Effector memory CD8-positive, alpha-beta T cell (primary cell): ENCODE results near the gene OR1L4.

ENCODE experiments used
- ATAC-seq: fragments of 150-1000 bp; cut with Tn5 transposase; replicated peaks from 2 replicates; pipeline ENCODE4 v1.10.0; 2021; ENCODE audit warnings: mild to moderate bottlenecking, moderate library complexity
- DNase-seq, 3 experiments: peaks; one replicate each; pipeline ENCODE4 v3.0.0; 2021
- H3K27ac Mint-ChIP-seq, 2 donors: one replicate each; pipeline ENCODE4 v1.8.0; 2022; ENCODE audit warnings: mild to moderate bottlenecking in 2 of 2, mixed read lengths in 2 of 2, moderate library complexity in 2 of 2
- H3K27me3 Mint-ChIP-seq, 2 donors: one replicate each; pipeline ENCODE4 v1.8.0; 2022; ENCODE audit warnings: mixed read lengths in 2 of 2
- H3K36me3 Mint-ChIP-seq: one replicate; pipeline ENCODE4 v1.8.0; 2022; ENCODE audit warnings: mild to moderate bottlenecking, moderate library complexity, mixed read lengths; ENCODE audit not compliant: insufficient read depth
- H3K4me1 Mint-ChIP-seq, 2 donors: one replicate each; pipeline ENCODE4 v1.8.0; 2022; ENCODE audit warnings: low read depth in 2 of 2, mixed read lengths in 2 of 2
- H3K4me3 Mint-ChIP-seq, 2 donors: one replicate each; pipeline ENCODE4 v1.8.0; 2022; ENCODE audit warnings: mild to moderate bottlenecking in 2 of 2, mixed read lengths in 2 of 2, moderate library complexity in 2 of 2
- H3K9me3 Mint-ChIP-seq, 2 donors: one replicate each; pipeline ENCODE4 v1.8.0; 2022; ENCODE audit warnings: mixed read lengths in 2 of 2
- total RNA-seq, 9 experiments: gene quantifications; one replicate each; lab custom pipeline; 2026; lab: John Stamatoyannopoulos, UW

Gene OR1L4
- total RNA-seq = 0 reads per million in 9 experiments

- no peak for DNase-seq
- no peaks in the 10 kb centered on the region for H3K36me3 Mint-ChIP-seq
- H3K27ac Mint-ChIP-seq = no peak within 1 kb of the TSS
- ATAC-seq = no peak
- no peaks in the 10 kb centered on the region for H3K4me1 Mint-ChIP-seq
- no peak within 1 kb of the TSS for H3K4me3 Mint-ChIP-seq
- H3K27me3 Mint-ChIP-seq = no peaks in the 10 kb centered on the region
- H3K9me3 Mint-ChIP-seq = peaks cover 14 to 15% of the 10 kb centered on the region in 2 donors
These were observed at the start of gene OR1L4 for GRCh38 chr9:122723690-122724089. TSS of gene OR1L4 (plus strand) at chr9:122723990. CDS start at chr9:122723990, 0 bp downstream.

- Mint-ChIP-seq H3K27me3 (peaks cover 0 to 9% of the 10 kb centered on the region in 2 donors), H3K4me3 (no peak overlapping the region), H3K27ac (no peak overlapping the region), H3K4me1 (no peaks in the 10 kb centered on the region), H3K36me3 (no peaks in the 10 kb centered on the region), H3K9me3 (peaks cover 3 to 27% of the 10 kb centered on the region in 2 donors)
- DNase-seq = no peak
- ATAC-seq = no peak
These were observed 38.9 kb upstream of the OR1L4 start for GRCh38 chr9:122684851-122685250.

- Mint-ChIP-seq H3K9me3 (peaks cover 4 to 21% of the 10 kb centered on the region in 2 donors), H3K27ac (no peak overlapping the region), H3K4me3 (no peak overlapping the region), H3K36me3 (no peaks in the 10 kb centered on the region), H3K27me3 (peaks cover 0 to 5% of the 10 kb centered on the region in 2 donors), H3K4me1 (no peaks in the 10 kb centered on the region)
- DNase-seq = no peak
- no peak for ATAC-seq
These were observed 28.1 kb upstream of the OR1L4 start for GRCh38 chr9:122695696-122696095.

- ATAC-seq (no peak), DNase-seq (no peak)
- Mint-ChIP-seq H3K4me1 (no peaks in the 10 kb centered on the region), H3K36me3 (no peaks in the 10 kb centered on the region), H3K27me3 (no peaks in the 10 kb centered on the region), H3K27ac (no peak overlapping the region), H3K9me3 (peaks cover 5 to 17% of the 10 kb centered on the region in 2 donors), H3K4me3 (no peak overlapping the region)
These were observed 5.8 kb upstream of the OR1L4 start for GRCh38 chr9:122718038-122718437.

- H3K27me3 Mint-ChIP-seq = no peaks in the 10 kb centered on the region
- H3K4me3 Mint-ChIP-seq = no peak overlapping the region
- DNase-seq = no peak
- peaks cover 8 to 25% of the 10 kb centered on the region in 2 donors for H3K9me3 Mint-ChIP-seq
- no peaks in the 10 kb centered on the region for H3K36me3 Mint-ChIP-seq
- ATAC-seq = no peak
- no peak overlapping the region for H3K27ac Mint-ChIP-seq
- H3K4me1 Mint-ChIP-seq = no peaks in the 10 kb centered on the region
These were observed 4.6 kb upstream of the OR1L4 start for GRCh38 chr9:122719218-122719617.

GRCh38 chr9:122742003-122742402, 18.2 kb downstream of the OR1L4 start, which contains the start of gene OR1L6:
TSS of gene OR1L6 (plus strand) at chr9:122742303. CDS start at chr9:122749848, 7,545 bp downstream.
- no peaks in the 10 kb centered on the region for H3K9me3 Mint-ChIP-seq
- H3K4me3 Mint-ChIP-seq = no peak within 1 kb of the TSS
- no peak for ATAC-seq
- peaks cover 0 to 5% of the 10 kb centered on the region in 2 donors for H3K27me3 Mint-ChIP-seq
- no peaks in the 10 kb centered on the region for H3K36me3 Mint-ChIP-seq
- H3K4me1 Mint-ChIP-seq = no peaks in the 10 kb centered on the region
- no peak within 1 kb of the TSS for H3K27ac Mint-ChIP-seq
- DNase-seq = no peak

- H3K4me3 Mint-ChIP-seq = no peak overlapping the region
- peaks cover 20 to 31% of the 10 kb centered on the region in 2 donors for H3K27me3 Mint-ChIP-seq
- DNase-seq (no peak), ATAC-seq (no peak)
- no peak overlapping the region for H3K27ac Mint-ChIP-seq
- H3K9me3 Mint-ChIP-seq = peaks cover 6 to 26% of the 10 kb centered on the region in 2 donors
- no peaks in the 10 kb centered on the region for H3K4me1 Mint-ChIP-seq
- no peaks in the 10 kb centered on the region for H3K36me3 Mint-ChIP-seq
These were observed 31.0 kb downstream of the OR1L4 start for GRCh38 chr9:122754825-122755224.

GRCh38 chr9:122767817-122768216, 44.0 kb downstream of the OR1L4 start:
- no peak for DNase-seq
- no peak overlapping the region for H3K4me3 Mint-ChIP-seq
- H3K36me3 Mint-ChIP-seq = no peaks in the 10 kb centered on the region
- no peaks in the 10 kb centered on the region for H3K4me1 Mint-ChIP-seq
- peaks cover 7 to 11% of the 10 kb centered on the region in 2 donors for H3K9me3 Mint-ChIP-seq
- H3K27me3 Mint-ChIP-seq = peaks cover 10 to 35% of the 10 kb centered on the region in 2 donors
- no peak overlapping the region for H3K27ac Mint-ChIP-seq
- ATAC-seq = no peak
